Transverse colon (tissue), 4 donors: ENCODE measurements around the gene CDC45.

Experiments used
- EP300 ChIP-seq: sonication (generic); formaldehyde crosslinking; IDR thresholded peaks from one replicate; pipeline ENCODE4 v1.6.1; 2017; ENCODE audit warnings: antibody characterized with exemption, low read depth
- POLR2A ChIP-seq: fragments of 450-650 bp; IDR thresholded peaks from one replicate; pipeline ENCODE4 v1.6.1; 2016; ENCODE audit warnings: antibody characterized with exemption, mild to moderate bottlenecking, moderate library complexity
- POLR2AphosphoS5 ChIP-seq, 3 donors: sonication (generic); formaldehyde crosslinking; IDR thresholded peaks; one replicate each; pipeline ENCODE4 v1.6.1; 2016; ENCODE audit warnings: antibody characterized with exemption in 3 of 3
- TF ChIP-seq, protein P1 (sequence below), 5 experiments: fragments of 200-600 bp in 3 of 5; fragments of 450-650 bp in 2 of 5; sonication (generic) in 3 of 5; IDR thresholded peaks; 1 replicate in 2 of 5; 2 replicates in 3 of 5; pipeline ENCODE4 v1.5.1; 2016 to 2017; ENCODE audit warnings: antibody characterized with exemption in 5 of 5, inconsistent platforms in 3 of 5, mild to moderate bottlenecking in 2 of 5, moderate library complexity in 1 of 5

DNA sequence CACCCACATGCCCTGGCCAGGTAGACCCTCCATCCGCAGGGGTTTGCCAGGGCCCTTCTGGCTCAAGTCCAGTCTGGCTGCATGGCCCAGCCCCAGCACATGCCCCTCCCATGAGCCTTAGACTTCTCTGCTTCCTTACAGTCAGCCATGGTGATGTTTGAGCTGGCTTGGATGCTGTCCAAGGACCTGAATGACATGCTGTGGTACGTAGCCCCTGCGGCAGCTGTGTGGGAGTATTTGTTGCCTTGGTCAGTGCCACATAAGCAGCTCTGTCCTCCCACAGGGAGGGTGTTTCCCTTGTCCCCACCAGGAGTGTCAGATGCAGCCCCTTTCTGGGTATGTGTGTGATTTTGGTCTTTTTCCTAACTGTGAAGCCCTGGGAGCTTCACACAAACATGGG lies 17.5 kb downstream of the CDC45 start:
- TF ChIP-seq POLR2AphosphoS5 (IDR thresholded peaks at IDR 0.05) (no peak), EP300 (no peak), POLR2A (no peak)
- TF ChIP-seq, protein P1, sequence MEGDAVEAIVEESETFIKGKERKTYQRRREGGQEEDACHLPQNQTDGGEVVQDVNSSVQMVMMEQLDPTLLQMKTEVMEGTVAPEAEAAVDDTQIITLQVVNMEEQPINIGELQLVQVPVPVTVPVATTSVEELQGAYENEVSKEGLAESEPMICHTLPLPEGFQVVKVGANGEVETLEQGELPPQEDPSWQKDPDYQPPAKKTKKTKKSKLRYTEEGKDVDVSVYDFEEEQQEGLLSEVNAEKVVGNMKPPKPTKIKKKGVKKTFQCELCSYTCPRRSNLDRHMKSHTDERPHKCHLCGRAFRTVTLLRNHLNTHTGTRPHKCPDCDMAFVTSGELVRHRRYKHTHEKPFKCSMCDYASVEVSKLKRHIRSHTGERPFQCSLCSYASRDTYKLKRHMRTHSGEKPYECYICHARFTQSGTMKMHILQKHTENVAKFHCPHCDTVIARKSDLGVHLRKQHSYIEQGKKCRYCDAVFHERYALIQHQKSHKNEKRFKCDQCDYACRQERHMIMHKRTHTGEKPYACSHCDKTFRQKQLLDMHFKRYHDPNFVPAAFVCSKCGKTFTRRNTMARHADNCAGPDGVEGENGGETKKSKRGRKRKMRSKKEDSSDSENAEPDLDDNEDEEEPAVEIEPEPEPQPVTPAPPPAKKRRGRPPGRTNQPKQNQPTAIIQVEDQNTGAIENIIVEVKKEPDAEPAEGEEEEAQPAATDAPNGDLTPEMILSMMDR (IDR thresholded peaks at IDR 0.05) = no peak
